ENCODE measurements around the gene ATG13. TPM values are rescaled to one million over a fixed set of nuclear protein-coding genes. Genes with fewer than 3 reads are reported as not detected.

Gene ATG13
- total and polyA plus RNA-seq, 2 of the 4 experiments (the other 2 are of a cell fraction), result 43.0 to 49.7 TPM

- H3K4me3 ChIP-seq (ENCODE audit: insufficient read depth, low read depth, low read length), result no peak overlapping the region
- no peak overlapping the region for H3K56ac ChIP-seq (ENCODE audit: extremely low read depth, insufficient read depth, low read length)
- no peak overlapping the region for H2BK120ac ChIP-seq (ENCODE audit: low read depth, low read length)
- H2BK15ac ChIP-seq (ENCODE audit: low read depth, low read length), result no peak overlapping the region
- H3K4me2 ChIP-seq (ENCODE audit: low read depth, low read length), result no peak overlapping the region
- no peak overlapping the region for H2AFZ ChIP-seq (replicated peaks; ENCODE audit: low read length, poor library complexity)
- dilution Hi-C loops (cut with HindIII; ENCODE audit: low sequenced_read_pairs, unreplicated experiment), result no loop called here
- H3K9me3 ChIP-seq (ENCODE audit: control insufficient read depth, insufficient read depth, low read length), result no peaks in the 10 kb centered on the region
- no peak overlapping the region for H4K91ac ChIP-seq (ENCODE audit: insufficient read depth, low read depth, low read length)
- no peak for TF ChIP-seq CHD1 (IDR thresholded peaks at IDR 0.05; ENCODE audit: low read depth, low read length)
- TF ChIP-seq RAD21 (IDR thresholded peaks at IDR 0.05; ENCODE audit: low read length), result no peak
- TF ChIP-seq CEBPB (IDR thresholded peaks at IDR 0.05; ENCODE audit: low read depth, low read length), result no peak
- TF ChIP-seq POLR2A (IDR thresholded peaks at IDR 0.05; ENCODE audit: low read depth, low read length), result no peak
- no peak for TF ChIP-seq MAFK (IDR thresholded peaks at IDR 0.05; ENCODE audit: low read depth, low read length)
- no peak for TF ChIP-seq MXI1 (IDR thresholded peaks at IDR 0.05; ENCODE audit: borderline replicate concordance, low read depth, low read length)
- H3K9ac ChIP-seq (ENCODE audit: low read depth, low read length), result no peak overlapping the region
- no TSS peak for BruUV-seq (replicated peaks)
- H3K27me3 ChIP-seq (ENCODE audit: control insufficient read depth, insufficient read depth, low read length), result no peaks in the 10 kb centered on the region
- ATAC-seq (ENCODE audit: low read depth), result no peak
- H3K14ac ChIP-seq (replicated peaks; ENCODE audit: low read depth, low read length), result no peak overlapping the region
- no peaks in the 10 kb centered on the region; a peak in 1 of 4 replicates for H3K79me1 ChIP-seq (ENCODE audit: low read depth in 1 of 2, low read length in 2 of 2)
- WGBS, 2 experiments (ENCODE audit: extremely low coverage in 2 of 2, insufficient read length in 1 of 2), result no CpG with 5 or more reads among the region's 11 CpGs
- no peak for DNase-seq
- ChIA-PET POLR2A (ENCODE audit: unreplicated experiment) (no interaction called here), CTCF (no interaction called here)
- H4K5ac ChIP-seq (ENCODE audit: low read depth, low read length), result no peak overlapping the region
- no peak overlapping the region for H2BK20ac ChIP-seq (ENCODE audit: low read depth, low read length)
- no peak overlapping the region for H3K27ac ChIP-seq (ENCODE audit: insufficient read depth, low read length)
- intact Hi-C loops (cut with micrococcal nuclease), result no loop called here
- no peak overlapping the region for H2AK5ac ChIP-seq (ENCODE audit: low read depth, low read length)
- peaks cover 5% of the 10 kb centered on the region for H3K4me1 ChIP-seq (ENCODE audit: control insufficient read depth, insufficient read depth, low read length)
- in situ Hi-C loops (cut with MboI; ENCODE audit: low sequenced_read_pairs), result no loop called here
- H4K20me1 ChIP-seq (ENCODE audit: insufficient read depth, low read length), result no peaks in the 10 kb centered on the region
- no peak overlapping the region for H2AK9ac ChIP-seq (replicated peaks; ENCODE audit: low read depth, low read length, poor library complexity)
- H3K9me1 ChIP-seq (ENCODE audit: insufficient read depth, low read length), result peaks cover 10% of the 10 kb centered on the region
- H3K23ac ChIP-seq (ENCODE audit: low read depth, low read length), result no peak overlapping the region
- H3K36me3 ChIP-seq (ENCODE audit: control insufficient read depth, insufficient read depth, low read length), result no peaks in the 10 kb centered on the region
- H2BK5ac ChIP-seq (ENCODE audit: low read depth, low read length, poor library complexity, severe bottlenecking), result no peak overlapping the region
- H4K8ac ChIP-seq (ENCODE audit: low read depth in 2 of 2, low read length in 2 of 2), result no peak overlapping the region
- H3K18ac ChIP-seq (ENCODE audit: low read depth, low read length), result no peak overlapping the region
- H3K4ac ChIP-seq (ENCODE audit: low read depth, low read length), result no peak overlapping the region
These were observed 105.4 kb downstream of the ATG13 start for GRCh38 chr11:46722566-46723358.

Measured in IMR-90 (cell line).